Stimulated activated CD8-positive, alpha-beta memory T cell treated with anti-CD3 and anti-CD28 coated beads, Interleukin-7, amount 100 ng/mL, for 48 hours (primary cell): ENCODE results near the gene CNN3.

Experiments used
- DNase-seq, 2 donors: peaks; one replicate each; pipeline ENCODE4 v3.0.0-alpha.2; 2020; ENCODE audit warnings: low read depth in 1 of 2; ENCODE audit errors: extremely low read depth in 1 of 2

Gene CNN3

GRCh38 chr1:94925004-94925403 lies 1.9 kb downstream of the CNN3 start:
- DNase-seq: no peak

GRCh38 chr1:94922761-94923331 lies 4.1 kb downstream of the CNN3 start:
- DNase-seq: no peak

GRCh38 chr1:94921977-94922376 lies 4.9 kb downstream of the CNN3 start:
- no peak for DNase-seq

- DNase-seq: no peak
Measured at GRCh38 chr1:94920061-94920460, 6.8 kb downstream of the CNN3 start.

- no peak for DNase-seq
Measured at GRCh38 chr1:94919241-94920030, 7.5 kb downstream of the CNN3 start.

GRCh38 chr1:94917251-94917650 lies 9.7 kb downstream of the CNN3 start:
- DNase-seq: no peak

- DNase-seq: no peak
Measured at GRCh38 chr1:94912263-94913184, 14.4 kb downstream of the CNN3 start.

- DNase-seq: no peak
Measured at GRCh38 chr1:94909486-94909885, 17.4 kb downstream of the CNN3 start.

- DNase-seq: no peak
Measured at GRCh38 chr1:94908965-94909364, 17.9 kb downstream of the CNN3 start.

GRCh38 chr1:94908190-94908589 lies 18.7 kb downstream of the CNN3 start:
- DNase-seq: no peak

- DNase-seq: no peak
Measured at GRCh38 chr1:94907136-94907535, 19.8 kb downstream of the CNN3 start.

GRCh38 chr1:94906382-94906781 lies 20.5 kb downstream of the CNN3 start:
- no peak for DNase-seq

- DNase-seq: no peak
Measured at GRCh38 chr1:94905207-94905606, 21.7 kb downstream of the CNN3 start.

GRCh38 chr1:94903280-94904009 lies 23.5 kb downstream of the CNN3 start:
- DNase-seq: no peak

GRCh38 chr1:94901841-94902240 lies 25.1 kb downstream of the CNN3 start:
- no peak for DNase-seq

- DNase-seq: no peak
Measured at GRCh38 chr1:94899756-94900155, 27.2 kb downstream of the CNN3 start.

- DNase-seq: no peak
Measured at GRCh38 chr1:94898491-94899385, 28.2 kb downstream of the CNN3 start.

GRCh38 chr1:94895518-94895917 lies 31.4 kb downstream of the CNN3 start:
- no peak for DNase-seq

GRCh38 chr1:94894630-94895029 lies 32.3 kb downstream of the CNN3 start:
- no peak for DNase-seq
